GM18526 (cell line): ENCODE data around the gene FARP1.

Experiments
- POLR2A ChIP-seq: IDR thresholded peaks from 3 replicates; pipeline ENCODE4 v1.6.1; 2011; ENCODE audit not compliant: insufficient read length; ENCODE audit errors: extremely low read depth

The FARP1 gene

DNA sequence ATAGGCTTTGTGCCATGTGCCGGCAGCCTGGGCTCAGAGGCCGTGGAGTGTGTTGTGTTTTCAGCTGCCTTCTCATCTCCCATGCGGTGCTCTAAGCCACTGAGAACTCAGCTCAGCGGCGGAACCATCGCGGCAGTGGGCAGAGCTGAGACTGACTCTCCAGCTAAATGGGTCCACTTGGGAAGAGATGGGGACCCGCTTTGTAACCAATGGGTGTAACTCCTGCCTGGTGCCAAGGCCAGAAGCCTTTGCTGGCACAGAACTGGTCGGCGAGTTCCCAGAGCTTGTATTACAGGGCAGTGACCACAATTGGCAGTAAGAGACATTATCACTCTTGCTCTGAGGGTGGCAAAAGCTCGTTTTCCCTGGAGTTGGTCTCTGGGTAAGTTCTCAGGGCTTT lies 251.0 kb downstream of the FARP1 start:
- no peak for TF ChIP-seq POLR2A

GRCh38 chr13:98394820-98395510 lies 252.1 kb downstream of the FARP1 start:
- TF ChIP-seq POLR2A, result no peak

DNA sequence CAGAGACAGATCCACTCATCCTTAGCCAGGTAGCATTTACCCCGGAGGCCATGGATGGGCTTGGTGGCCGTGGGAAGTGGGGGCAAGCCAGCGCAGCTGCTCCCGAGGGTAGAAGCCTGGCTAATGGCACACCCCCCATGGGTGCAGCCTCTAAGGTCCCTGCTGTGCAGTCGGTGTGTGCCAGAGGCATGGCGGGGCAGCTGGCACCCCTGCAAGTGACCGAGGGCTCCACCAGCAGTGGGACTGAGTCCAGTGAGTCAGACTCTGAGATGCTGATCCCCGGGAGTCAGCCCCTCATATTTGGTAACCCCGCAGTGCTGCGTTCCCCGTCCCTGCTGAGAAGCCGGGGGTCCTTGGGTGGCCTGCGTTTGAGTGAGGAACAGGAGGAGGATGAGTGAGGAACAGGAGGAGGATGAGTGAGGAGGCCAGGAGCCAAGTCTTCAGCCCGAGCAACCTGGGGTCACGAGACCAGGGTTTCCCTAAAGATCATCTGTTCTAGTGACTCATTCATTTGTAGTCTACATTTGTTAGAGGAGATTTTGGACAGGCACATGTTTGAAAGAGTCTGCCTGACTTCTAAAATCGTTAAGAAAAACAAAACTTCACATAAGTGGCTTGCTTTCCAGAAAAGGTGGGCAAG lies 253.3 kb downstream of the FARP1 start:
- TF ChIP-seq POLR2A, result no peak

DNA sequence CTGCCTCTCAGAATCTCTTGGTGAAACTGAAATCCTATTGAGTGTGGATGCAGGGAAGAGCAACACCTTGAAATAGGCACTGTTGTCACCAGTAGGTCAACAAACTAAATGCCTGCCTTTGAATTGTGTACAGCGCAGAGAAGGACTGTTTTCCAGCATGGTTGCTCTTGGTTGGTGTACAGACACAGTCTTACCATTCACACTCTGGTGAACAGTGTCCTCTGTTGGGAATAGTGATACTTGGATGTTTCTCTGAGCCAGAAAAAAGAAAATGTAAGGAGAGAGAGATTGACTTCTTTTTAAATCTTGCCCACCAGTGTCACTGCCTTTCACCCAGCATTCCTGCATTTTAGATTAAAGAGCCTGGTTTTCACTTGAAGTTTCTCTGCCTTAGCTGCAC lies 254.3 kb downstream of the FARP1 start:
- no peak for TF ChIP-seq POLR2A

GRCh38 chr13:98397861-98398260 lies 255.0 kb downstream of the FARP1 start:
- TF ChIP-seq POLR2A, result no peak

GRCh38 chr13:98398581-98398980 lies 255.7 kb downstream of the FARP1 start:
- TF ChIP-seq POLR2A, result no peak

DNA sequence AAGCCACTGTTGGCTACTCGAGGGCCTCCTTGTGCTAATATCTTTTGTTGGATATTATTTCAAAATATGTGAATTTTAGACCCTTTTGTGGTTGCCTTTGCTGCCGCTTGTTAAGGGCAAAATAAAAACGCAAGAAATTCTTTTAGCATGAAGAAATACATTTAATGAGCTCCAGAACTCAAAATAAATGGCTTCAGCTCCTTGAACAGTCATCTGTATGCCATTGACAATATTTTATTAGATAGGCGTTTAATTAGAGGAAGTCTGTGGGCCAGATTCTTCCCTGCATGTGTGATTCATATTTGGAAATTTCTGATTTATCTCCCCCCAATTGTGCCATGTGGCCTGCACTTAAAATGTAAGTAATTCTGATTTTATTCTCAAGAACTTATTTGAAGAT lies 256.9 kb downstream of the FARP1 start:
- TF ChIP-seq POLR2A, result no peak

- TF ChIP-seq POLR2A, result no peak
Observed at GRCh38 chr13:98401934-98402333, 259.0 kb downstream of the FARP1 start.

- TF ChIP-seq POLR2A, result no peak
Observed at GRCh38 chr13:98403076-98403475, 260.2 kb downstream of the FARP1 start.

DNA sequence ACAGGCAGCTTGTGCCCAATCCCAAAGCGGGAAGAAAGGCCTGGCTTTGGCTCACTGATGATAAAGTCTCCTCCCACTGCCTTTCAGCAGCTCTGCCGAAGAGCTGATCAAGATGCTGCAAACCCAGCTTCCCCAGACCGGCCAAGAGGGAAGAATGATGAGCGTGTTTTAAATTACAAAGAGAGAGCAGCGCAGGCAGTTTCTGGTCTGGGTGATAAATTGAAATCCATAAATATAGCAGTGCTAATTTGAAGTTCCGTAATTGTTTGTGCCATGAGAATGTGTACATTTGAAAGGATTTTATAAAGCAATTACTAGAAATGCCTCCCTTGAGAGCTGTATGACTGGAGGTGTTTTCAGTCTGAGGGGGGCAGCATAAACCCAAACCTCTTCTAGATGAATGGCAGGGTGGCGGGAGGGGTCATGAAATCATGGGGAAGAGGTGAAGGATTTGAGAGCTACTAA lies 262.2 kb downstream of the FARP1 start:
- TF ChIP-seq POLR2A, result no peak

DNA sequence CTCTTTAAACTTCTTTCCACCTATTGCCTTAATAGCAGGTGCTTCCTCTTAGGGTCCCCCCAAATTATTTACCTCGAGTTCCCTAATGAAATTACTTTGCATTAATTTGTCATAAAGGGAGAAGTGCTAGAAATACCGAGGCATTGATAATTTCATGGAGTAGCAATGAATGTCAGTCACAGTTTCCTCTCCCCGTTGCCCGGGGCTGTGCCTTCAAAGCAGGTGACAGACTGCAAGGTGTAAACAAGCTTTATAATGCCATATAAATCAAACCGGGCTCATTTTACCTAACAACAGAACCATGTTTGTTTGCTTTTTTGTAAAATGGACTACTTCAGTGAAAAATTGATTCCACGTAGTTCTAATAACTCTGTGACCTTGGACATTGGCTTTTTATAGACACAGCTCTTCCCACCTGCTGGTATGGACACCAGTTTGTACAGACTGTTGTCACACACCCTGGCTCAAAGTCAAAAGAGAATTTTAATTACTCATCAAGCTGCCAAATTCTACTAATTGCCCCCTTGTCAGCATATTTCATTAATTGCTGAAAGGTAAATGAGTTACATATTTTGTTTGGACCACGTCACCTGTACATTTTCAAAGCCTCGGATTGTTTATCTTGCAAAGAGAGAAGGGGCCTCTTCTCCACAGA lies 262.9 kb downstream of the FARP1 start:
- no peak for TF ChIP-seq POLR2A

DNA sequence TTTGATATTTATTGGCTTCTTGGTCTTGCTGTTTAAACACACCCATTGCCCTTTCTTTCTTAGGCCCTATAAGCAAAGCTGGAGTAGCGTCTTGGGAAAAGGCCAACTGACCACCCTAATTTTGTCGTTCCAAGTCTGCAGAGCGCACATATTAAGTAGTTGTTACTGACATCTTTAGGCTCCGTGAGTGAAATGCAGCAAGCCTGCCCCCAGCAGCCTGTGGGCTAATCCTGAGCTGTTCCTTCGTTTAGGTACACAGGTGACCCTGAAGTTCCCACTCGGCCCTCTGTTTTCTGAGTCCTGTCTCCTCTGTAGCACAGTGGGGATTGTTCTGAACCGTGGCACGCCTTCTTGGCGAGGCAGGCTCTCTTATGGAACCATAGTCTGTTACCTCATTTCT lies 263.5 kb downstream of the FARP1 start:
- no peak for TF ChIP-seq POLR2A

- TF ChIP-seq POLR2A, result no peak
Observed at GRCh38 chr13:98406971-98407370, 264.1 kb downstream of the FARP1 start.

DNA sequence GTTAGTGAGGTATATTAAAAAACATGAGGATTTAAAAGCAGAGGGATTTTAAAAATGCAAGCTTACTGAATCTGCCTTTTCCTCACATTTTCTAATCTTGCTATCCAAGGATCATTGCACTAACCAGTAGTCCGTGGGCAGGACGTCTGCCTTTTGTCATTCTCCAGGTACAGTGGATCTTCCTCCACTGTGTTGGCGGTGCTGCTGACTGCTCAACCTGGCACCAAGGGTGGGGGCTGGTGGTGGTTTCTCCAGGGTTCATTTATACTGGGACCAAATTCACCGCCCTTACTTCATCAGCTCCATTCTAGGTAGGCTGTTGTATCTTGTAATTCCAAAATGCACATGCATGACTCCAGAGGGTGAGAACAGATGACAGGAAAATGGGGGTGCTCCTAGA lies 264.7 kb downstream of the FARP1 start:
- no peak for TF ChIP-seq POLR2A

DNA sequence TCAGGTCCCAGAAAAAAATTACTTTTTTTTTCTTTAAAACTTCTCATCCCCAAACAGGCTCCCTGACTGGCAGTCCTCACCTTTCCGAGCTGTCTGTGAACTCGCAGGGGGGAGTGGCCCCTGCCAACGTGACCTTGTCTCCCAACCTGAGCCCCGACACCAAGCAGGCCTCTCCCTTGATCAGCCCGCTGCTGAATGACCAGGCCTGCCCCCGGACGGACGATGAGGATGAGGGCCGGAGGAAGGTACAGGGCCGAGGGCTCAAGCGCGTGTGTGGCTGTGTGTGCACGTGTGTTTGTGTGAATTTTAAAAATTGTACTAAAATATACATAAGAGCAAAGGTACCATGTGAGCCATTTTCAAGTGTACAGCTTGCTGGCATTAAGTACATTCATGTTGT lies 266.4 kb downstream of the FARP1 start:
- no peak for TF ChIP-seq POLR2A

- no peak for TF ChIP-seq POLR2A
Observed at GRCh38 chr13:98410612-98411011, 267.7 kb downstream of the FARP1 start.

- TF ChIP-seq POLR2A, result no peak
Observed at GRCh38 chr13:98411013-98411412, 268.1 kb downstream of the FARP1 start.

DNA sequence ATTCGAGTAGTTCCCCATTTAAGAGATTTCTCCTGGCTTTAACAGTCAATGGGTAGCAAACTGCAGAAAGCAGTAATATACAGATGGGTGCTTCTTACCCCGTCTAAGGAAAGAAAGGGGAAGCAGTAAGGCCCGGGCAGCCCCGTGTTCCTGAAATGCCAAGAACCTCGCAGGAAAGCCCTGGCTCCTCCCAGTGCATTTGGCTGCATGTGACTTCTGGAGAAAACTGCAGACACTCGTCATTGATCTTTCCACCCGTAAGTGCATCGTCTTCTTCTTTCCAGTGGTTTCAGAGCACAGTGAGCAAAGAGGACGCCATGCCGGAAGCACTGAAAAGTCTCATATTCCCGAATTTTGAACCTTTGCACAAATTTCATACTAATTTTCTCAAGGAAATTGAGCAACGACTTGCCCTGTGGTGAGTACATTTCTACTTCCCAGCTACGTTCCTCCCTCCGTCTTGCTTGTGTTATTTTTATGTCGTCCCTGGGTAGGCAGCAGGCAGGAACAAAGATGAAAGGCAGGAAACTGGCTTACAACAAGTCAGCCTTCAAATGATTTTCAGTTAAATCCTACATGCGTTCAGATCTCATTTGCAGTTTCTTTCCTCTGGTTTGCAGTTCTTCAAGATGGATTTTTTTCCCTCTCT lies 268.8 kb downstream of the FARP1 start:
- TF ChIP-seq POLR2A, result no peak
